ENCODE results near the gene RASGRF1.

RASGRF1 gene

DNA sequence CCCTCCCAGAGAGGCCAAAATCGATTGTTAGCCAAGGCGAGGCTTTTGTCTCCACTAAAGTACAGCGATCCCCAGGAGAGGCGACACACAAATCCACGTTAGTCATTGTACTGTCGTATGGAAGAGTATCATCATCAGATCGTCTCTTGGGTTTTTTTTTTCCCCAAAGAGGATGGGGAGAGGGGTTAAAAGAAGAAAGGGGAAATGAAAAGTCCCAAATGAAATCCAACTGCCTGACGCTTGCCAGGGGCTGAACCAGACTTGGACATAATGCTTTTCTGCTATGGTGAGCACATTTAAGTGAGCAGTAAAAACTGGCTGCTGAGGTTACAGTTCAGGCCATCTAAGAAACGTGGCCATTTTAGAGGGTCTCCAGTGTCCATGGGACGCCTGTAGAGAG is 107.8 kb downstream of the RASGRF1 start:
- no peak for FAIRE-seq

DNA sequence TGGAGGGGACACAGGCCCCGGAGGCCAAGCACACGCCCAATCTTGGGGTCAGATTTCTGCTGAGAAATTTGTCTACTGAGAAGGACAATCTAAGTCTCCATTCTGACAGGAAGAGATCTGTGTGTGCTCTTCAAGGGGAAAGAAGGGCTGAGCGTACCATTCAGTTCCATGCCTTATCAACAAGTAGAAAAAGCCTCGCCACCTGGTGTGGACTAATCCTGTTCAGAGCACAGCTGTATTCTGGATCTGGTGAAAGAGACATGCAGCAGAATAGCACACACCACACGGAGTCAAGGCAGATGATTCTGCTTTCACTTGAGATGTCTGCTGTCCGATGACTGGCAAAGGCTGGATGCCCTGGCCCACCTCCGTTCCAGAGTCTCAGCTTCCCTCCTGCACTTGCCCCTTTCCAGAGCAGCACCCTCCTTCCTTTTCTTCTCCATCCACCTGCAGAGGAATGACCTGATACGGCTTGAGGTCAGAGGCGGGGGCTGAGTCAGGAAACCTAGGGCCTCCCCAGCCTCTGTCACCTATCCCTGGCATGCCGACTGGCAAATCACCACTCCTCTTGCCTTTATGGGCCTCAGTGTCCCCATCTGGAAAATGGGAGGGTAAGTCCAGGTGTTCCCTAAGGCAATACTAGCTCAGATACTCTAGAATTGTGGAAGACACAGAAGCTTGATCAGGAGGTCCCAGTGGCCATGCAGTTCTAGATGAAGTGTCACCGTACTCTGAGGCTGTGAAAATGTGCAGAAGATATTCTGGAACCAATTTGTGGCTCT is 108.9 kb downstream of the RASGRF1 start:
- FAIRE-seq = no peak

DNA sequence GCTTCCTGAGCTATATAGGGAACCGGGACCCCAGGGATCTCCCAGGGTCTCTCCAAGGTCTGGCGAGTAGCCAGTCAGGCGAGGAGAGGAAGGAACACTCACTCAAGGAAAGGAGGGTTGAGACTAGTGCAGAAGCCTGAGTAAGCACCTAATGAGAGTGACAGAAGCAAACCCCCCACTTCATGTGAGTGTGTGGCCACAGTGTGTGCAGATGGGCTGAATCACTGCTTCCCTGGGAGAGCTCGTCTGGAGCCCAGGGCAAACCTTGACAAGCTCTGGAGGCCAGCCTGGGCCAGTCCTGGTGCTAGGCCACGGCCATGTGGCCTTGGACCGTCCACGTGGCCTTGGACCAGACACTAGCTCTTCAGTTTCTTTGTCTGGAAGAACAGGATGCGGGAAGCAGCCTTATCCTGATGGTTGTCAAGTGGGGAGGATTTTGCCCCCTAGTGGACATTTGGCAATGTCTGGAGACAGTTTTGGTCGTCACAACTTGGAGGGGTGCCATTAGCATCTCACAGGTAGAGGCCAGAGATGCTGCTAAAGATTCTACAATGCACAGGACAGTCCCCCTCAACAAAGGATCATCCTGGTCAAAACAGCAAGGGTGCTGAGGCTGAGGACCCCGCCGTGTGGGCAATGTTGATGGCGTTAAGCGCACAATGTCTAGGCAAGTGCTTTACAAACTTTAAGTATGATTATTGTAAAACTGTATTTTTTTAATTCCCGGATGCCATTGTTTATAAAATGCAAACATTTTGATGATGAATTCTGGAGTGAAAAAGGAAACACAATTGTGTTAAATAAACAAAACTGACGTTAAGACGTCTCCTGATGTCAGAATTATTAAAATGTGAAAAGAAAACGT is 110.9 kb downstream of the RASGRF1 start:
- no peak for FAIRE-seq

DNA sequence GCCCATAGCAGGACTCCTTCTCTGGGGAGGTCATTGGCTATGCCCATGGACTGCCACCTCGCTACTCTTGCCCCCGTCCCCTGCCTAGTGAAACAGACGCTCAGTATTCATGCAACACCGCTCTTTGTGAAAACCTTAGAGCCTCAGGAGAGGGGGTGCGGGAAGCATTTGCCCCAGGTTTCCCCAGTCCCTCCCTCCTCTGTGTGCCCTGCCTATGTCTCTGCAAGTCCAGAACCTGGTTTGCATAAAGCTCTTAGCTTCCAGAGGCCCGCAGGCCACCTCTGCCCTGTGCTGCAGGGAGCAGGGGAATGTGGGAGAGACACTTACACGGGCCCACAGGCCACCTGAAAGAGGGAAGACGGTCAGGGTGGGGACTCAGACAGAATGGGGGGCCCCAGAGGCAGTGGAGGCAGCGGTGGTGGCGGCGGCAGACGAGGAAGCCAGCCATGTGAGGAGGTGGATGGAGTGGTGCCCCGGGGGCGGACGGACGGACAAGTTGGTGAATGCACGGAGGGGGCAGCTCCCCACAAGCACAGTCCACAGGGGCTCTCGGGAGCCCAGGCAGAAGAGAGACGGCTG is 111.9 kb downstream of the RASGRF1 start:
- FAIRE-seq = no peak

DNA sequence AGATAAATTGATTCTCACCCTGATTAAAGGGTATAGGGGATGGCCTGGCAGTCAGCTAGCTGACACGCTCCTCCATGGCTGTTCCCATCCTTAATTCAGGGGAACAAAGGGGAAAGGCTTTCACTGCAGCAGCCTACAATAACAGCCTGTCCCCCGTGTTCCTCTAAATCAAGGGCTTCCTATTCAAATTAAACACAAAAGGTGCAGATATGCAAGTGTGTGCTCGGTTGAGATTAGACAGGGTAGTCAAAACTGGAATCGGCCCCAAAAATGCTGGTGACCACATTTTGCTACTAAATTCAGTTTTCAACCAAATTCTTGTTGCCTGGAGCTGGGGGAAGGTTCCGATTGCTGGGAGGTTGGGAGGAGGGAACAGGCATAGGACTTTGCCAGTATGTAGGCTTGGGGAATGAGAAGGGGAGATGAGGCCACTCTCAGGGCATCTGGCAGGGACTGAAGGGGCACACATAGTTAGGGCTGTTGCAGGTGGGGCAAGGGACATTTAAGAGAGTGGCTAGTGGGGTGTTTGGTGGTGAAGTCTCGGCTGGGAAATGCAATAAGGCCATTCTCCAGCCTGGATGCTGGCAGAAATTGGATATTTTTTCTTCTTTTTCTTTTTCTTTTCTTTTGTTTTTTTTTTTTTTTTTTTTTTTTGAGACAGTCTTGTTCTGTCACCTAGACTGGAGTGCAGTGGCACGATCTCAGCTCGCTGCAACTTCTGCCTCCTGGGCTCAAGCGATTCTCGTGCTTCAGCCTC is 112.8 kb downstream of the RASGRF1 start:
- no peak for FAIRE-seq

DNA sequence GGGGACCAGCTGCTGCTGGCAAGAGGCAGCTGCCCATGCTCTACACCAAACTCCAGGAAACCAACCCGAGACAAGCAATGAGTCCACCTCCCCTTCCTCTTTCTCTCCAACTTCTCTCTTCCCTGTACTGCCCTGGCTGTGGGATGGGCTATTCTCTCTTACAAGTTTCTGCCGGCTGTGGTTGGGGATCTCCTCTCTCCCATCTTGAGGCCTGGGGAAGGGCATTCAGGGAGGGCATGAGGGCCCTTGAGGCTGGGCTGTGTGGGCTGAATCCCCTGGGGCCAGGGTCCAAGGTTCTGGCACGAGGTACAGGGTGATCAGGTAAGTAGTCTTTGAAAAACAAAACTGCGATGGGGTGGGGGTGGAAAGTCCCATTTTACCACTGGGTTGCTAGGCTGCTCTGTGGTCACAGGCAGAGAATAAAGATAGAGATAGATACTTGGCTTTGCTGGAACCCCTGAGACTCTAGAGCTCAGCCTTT is 113.4 kb downstream of the RASGRF1 start:
- FAIRE-seq = no peak

DNA sequence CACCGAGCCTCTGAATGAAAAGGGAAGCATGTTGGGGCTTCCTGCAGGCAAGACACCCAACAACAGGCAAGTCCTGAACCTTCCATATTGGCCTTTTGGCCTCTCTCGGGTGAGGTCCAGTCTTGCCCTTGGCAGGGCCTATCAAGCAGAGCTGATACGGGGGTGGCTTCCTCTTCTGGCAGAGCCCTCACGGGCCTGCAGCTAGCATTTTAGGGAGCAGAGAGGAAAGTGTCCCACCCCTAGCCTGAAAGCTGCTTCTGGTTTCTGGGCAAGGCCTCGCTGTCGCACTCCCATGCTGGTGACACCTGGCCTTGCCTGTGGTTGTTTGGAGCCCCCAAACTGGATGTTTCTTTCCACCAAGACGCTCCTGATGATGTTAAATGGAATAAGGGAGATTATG is 113.9 kb downstream of the RASGRF1 start:
- FAIRE-seq = no peak

DNA sequence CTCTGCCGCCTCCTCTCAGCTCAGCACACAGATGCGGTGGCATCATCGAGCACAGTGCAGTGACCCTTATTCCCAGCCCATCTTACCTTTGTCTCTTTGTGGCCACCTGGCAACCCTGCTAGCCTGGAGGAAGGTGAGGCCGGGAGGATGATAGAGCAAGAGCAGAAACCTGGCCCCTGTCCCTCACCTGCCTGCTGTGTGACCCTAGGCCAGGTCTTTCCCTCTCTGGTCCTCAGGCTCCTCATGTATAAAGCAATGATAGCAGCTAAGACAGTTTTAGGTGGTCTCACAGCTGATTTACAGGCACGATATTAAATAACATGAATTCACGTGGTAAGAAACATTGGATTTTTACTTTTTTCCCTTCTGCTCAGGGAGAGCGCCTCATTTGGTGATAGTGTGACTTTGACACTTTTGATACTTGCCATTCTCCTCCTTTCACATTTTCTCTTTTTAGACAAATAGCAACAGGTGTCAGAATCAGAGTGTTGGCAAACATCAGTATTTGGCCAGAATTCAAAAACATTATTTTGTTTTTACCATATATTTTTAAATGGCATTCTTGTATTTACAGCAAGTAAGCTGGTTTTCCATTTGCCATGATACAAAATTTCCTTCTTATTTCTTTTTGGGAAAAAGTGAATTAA is 116.2 kb downstream of the RASGRF1 start:
- FAIRE-seq = no peak

DNA sequence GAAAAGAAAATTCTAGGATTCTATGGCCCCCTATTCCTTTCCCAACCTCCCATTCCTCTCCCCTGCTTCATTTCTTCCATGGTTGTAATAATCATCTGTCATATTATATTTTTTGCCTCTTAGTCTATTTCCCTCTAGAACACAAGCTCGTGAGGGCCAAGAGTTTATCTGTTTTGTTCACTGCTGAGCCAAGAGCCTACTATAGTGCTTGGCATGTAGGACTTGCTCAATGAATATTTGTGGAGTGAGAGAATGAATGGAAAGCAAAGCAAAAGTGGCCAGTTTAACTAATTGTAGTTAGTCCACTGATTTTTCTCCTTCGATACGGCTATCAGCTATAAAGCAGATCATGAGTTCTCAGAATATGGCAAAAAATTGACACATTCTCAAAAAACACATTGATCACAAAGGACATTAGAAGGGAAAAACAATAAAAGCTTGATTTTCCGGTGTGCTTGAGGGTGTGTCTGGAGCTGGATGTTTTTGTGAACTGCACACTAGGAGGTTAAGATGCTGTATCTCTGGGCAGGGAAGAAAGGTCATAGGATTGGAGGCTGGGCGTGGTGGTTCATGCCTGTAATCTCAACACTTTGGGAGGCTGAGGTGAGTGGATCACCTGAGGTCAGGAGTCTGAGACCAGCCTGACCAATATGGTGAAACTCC is 120.8 kb downstream of the RASGRF1 start:
- no peak for FAIRE-seq

DNA sequence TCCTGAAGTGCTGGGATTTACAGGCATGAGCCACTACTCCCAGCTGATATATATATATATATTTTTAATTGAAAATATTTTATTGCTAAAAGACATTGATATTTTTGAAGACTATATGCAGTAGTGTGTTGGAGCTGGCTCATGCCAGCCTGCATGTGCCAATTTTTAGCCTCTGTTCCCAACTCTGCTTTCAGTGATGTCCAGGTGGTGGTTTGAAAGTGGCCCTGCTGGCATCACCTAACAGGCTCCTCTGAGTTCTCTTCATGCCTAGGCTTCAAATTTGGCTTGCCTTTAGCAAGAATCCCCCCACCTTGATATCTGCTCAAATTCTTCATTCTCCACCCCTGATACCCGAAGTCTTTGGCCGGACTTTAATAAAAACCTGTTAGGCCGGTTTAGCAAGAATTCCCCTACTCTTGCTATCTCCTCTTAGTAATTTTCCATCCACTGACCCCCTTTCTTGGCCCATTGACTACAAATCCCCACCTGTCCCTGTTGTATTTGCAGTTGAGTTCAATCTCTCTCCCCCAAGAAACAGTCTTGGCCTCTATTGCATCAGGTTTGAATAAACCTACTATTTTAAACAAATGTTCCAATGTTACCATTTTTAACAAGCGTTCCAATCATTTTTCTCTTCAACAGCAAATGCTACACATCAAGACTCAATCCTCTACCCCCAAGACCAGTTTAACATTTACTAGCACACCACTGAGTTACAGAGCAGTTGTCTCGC is 121.9 kb downstream of the RASGRF1 start:
- FAIRE-seq = no peak

DNA sequence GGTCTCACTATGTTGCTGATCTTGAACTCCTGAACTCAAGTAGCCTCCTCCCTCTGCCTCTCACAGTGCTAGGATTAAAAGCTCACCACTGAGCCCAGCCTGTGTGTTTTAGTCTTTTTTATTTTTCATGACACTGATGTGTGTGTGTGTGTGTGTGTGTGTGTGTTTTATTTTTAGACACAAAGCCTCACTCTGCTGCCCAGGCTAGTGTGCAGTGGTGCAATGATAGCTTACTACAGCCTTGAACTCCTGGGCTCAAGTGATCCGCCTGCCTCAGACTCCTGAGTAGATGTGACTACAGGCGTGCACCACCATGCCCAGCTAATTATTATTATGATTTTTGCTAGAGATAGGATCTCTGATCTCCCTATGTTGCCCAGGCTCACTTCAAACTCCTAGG is 122.5 kb downstream of the RASGRF1 start:
- no peak for FAIRE-seq

DNA sequence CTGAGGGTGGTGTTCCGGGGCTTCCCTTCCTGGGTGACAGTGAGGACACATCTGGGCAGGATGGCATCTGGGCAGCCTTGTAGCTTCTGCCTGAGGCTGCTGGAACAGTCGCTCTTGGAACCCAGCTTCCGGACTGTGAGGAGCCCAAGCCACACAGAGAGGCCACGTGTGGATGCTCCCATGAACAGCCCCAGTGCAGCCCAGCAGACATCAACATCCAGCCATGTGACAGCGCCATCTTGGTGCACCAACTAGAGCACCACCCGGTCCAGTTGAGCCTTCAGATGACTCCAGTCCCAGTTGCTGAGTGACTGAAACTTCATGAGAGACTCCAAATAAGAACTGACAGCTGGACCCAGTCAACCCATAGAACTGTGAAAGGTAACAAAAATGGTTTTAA is 130.3 kb downstream of the RASGRF1 start:
- no peak for FAIRE-seq

DNA sequence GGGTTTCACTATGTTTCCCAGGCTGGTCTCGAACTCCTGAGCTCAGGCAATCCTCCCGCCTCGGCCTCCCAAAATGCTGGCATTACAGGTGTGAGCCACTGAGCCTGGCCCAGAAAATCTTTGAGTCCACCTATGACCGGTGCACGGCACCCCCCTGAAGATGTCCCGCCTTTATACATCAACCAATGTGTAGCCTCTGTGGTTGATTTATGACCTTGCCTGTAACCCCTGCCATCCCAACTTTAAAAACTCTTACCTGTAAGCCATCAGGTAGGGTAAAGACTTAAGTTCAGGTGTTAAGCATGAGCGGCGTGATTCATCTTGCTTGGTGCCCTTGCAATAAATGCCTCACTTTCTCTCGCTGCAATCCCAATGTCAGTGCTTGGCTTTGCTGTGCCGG is 131.2 kb downstream of the RASGRF1 start:
- FAIRE-seq = no peak

DNA sequence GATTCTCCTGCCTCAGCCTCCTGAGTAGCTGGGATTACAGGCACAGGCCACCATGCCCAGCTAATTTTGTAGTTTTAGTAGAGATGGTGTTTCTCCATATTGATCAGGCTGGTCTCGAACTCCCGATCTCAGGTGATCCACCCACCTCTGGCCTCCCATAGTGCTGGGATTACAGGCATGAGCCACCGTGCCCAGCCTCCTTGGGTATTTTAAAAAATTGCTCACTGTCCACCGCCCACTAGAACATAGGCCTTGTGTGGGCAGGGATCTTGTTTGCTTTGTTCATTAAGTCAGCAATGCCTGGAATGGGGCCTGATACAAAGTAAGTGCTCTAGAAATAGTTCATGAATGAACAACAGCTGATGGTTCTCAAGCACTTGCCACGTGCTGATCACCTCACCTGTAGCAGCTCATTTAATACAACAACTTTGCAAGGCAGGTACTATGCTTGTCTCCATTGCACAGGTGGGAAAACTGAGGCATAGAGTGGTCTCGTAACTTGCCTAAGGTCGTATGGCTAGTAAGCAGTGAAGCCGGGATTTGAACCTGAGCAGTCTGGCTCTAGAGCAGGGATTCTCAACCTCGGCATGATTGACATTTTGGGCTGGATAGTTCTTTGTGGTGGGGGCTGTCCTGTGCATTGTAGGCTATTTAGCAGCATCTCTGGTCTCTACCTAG is 133.0 kb downstream of the RASGRF1 start:
- FAIRE-seq = no peak

DNA sequence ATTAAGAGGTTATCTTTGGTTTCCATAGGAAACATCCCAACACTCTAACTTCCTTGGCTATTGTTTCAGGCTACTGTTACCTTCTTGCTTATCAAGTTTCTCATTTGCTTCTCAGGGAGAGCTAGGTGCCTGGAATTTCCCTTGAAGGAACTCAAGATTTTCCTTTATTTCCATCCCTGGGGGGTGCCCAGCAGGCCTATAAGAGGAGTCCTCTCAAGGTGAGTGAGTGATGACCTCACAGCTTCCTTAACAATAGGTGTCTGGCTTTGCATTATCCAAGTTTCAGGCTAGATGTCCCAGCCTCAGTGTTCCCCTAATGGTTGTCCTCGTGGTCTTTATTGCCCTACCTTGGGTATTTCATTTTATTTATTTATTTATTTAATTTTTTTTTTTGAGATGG is 133.6 kb downstream of the RASGRF1 start:
- FAIRE-seq = no peak

DNA sequence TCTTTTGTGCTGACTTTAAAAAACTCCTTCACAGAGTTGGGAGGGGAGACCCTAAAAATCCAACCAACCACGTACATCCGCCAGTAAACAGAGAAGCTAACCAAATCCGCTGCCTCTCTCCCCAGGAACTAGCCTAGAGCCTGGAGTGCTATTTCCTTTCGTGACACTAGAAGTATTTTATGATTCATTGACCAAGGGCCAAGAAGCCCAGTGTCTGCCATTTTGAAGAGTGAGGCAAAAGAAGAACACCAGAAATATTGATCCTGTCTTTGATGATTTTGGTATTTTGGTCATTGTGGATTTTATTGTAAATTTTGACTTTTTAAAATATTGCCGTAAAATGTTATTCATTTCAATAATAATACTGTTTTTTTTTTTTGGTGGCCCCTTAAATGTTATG is 135.2 kb downstream of the RASGRF1 start:
- FAIRE-seq = no peak

DNA sequence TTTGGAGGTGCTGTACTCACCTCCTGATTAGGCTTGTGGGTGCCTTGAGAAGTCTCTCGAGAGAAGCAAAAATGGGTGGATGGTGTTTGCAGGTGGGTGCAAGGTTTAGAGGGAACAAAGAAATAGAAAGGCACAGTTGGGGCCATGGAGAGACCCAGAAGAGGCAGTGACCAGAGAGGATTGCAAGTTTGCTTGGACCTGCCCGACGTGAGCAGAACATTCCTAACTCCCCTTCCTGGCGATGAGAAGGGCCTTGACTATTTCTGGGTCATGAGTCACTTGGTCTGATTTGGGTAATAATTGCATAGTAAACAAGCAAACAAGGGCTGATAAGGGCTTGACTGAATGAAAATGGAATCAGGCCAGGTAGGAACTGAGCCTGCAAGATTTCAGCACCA is 138.7 kb downstream of the RASGRF1 start:
- no peak for FAIRE-seq

DNA sequence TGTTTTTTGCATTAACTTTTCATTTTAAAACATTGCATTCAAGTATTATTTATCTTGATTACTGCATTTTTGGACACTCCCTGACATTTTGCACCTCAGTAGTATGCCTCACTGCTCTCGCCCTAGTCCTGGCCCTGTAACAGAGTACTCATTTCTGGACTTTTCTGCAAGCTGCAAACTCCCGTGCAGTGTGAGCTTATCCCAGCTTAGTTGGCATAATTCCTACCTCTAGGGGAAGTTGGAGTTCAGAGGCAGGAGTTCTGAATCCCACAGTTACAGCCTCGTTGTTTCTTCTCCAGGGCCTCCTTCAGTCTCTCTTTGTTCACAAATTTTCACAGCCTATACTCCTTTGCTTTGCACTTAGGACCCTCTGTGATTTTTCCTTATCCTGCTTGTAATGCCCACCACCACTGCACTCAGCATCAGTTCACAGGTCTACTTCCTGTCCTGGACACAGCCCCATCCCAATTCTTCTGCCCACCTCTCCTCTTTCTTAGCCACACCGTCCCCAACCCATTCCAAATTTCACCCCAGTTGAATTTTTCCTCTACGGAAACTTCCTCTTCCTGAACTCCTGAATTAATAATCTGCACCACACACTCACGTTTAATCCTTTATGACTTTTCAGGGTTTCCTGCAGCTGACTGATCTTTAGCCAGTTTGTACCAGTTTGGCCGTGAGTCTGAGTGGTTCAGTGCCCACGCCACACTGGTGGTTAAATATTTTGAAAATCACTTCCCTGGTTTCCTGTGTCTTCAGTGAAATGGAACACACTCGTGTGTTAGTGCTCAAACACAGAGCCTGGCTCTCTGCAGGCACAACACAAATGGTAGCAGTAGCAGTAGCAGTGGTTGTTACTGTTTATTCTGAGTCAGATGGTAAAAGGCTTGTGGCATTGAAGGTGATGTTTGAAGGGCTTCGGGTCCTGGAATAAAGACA is 139.4 kb downstream of the RASGRF1 start:
- FAIRE-seq = no peak

DNA sequence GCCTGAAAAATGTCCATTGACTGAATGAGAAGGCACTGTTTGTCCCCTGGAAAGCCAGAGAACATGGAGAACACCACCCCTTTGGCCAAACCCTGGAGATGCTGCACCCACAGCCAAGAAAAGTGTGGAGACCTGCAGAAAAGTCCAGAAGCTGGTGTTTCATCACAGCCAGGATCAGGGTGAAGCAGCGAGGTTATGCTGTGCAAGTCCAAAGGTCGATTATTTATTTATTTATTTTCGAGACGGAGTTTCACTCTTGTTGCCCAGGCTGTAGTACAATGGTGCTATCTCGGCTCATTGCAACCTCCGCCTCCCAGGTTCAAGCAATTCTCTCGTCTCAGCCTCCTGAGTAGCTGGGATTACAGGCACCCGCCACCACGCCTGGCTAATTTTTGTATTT is 140.2 kb downstream of the RASGRF1 start:
- FAIRE-seq = no peak
